ENCODE measurements around the gene OTUD7B.

The OTUD7B gene

DNA sequence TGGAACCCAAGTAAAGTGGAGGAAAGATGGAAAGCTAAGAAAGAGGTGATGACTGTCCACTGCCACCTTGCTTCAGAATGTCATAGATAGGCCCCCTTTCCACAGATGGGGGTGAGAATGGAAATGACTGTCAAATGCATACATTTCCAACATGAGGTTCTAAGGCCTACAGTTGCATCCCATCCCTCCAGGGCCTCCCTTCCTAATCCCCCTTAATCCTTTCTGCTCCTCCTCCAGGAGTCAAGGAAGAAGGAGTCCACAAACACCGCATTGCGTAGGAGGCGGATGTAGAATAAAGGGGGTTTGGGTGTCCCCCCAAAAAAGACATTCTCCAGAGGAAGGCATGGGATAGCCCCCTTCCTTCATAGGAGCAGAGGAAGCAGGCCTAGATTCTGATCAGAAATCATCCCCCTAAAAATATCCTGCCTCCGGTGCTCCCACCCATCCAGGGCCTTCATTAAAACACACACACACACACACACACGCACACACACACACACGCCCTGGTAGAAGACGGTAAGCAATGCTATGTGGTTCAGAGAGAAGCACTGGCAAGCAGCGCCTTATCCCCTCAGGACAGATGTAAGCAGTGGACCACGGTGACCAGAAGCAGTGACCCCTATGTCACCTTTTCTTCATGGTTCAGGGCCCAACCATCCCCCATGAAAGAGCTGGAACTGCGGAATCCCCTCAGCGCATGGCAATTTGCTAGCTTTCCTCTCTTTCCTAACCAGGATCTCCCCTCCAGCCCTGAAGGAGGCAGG lies 94.9 kb downstream of the OTUD7B start:
- no peak for DNase-seq

DNA sequence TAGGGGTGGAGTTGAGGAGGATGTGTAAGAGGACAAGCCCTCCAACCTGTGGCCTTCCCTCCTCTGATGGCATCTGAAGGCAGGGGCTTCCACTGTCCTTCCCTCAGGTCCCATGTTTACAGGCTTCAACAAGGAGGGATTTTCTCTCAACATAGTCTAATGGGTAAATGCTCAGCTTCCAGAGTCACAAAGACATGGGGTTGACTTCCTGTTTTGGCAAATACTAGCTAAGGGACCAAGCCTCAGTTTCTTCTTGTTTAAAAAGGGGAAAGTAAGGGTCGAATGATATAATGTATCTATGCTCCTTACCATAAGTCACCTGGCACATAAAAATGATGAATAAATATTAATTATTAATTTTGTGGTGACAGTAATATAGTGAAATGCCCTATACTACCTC lies 96.0 kb downstream of the OTUD7B start:
- no peak for DNase-seq

DNA sequence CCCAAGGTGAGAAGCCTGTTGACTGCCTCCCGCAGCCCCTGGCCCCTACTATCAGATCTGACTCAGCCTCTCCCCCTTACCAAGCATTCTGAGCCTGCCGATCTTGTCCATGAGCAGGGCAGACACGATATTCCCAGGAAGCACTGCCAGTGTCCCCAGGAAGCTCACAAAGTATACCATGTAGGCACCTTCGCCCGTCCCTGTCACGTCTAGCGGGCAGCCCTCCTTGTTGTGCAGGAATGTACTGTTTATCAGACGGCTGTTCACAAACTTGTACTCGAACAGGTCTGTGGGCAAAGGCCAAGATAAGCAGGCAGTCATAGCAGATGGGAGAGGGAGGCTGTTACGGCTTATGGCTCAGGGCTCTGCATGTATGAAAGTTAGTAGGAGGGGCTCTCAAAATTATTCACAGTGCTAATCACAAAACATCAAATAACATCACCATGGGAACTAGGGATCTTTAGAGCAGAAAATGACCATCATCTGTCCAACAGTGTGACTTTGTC lies 103.9 kb downstream of the OTUD7B start:
- DNase-seq = no peak

- DNase-seq = no peak
These were observed 106.6 kb downstream of the OTUD7B start for GRCh38 chr1:149903836-149904491.

GRCh38 chr1:149899460-149900284 lies 110.9 kb downstream of the OTUD7B start, which contains the start of gene BOLA1:
Gene BOLA1 (plus strand): TSS chr1:149899568. CDS start chr1:149900060, 492 bp downstream.
- DNase-seq = peak; percentile 96

DNA sequence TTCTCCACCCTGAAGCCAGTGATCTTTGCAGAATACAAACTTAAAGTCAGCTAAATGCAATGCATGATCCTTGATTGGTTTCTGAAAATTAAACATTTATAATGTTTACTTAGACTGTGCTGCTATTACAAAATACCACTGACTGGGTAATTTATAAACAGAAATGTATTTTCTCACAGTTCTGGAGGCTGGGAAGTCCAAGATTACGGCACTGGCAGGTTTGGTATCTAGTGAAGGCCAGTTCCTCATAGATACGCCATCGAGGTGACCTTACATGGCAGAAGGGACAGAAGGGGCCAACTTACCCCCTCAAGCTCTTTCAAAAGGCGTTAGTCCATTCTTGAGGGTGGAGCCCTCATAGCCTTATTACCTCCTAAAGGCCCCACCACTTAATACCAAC lies 114.0 kb downstream of the OTUD7B start:
- DNase-seq = no peak

DNA sequence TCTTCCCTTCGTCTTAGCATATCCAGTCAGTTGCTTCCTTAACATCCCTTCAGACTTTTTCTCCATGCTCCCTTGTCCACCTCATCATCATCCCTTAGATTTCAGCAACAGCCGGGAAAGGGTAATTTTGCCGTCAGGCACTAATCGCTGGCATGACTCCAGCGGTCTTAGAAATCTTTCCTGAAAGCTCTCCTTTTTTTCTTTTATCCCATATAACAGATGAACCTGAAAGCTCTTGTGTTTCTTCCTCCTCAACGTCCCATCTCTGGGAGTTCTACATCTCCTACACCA lies 121.6 kb downstream of the OTUD7B start:
- DNase-seq = no peak

- peak; percentile 94 for DNase-seq
These were observed 122.1 kb downstream of the OTUD7B start for GRCh38 chr1:149888247-149888998.

Measured in NCI-H2227 treated with DMSO at 0.1 percent for 48 hours (cell line).